G401 (cell line): ENCODE data around the gene LGALS12. TPM values are rescaled to one million over a fixed set of nuclear protein-coding genes. Genes with fewer than 3 reads are reported as not detected.

Experiments used
- DNase-seq: peaks from one replicate; pipeline ENCODE4 v3.0.0-alpha.2; 2015; ENCODE audit warnings: low spot score
- in situ Hi-C: cut with HindIII; loops from 2 replicates; pipeline ENCODE4 v1.10.0; 2016; ENCODE audit warnings: low sequenced_read_pairs, mixed read lengths
- total RNA-seq: library from RNA; depleted of rRNA; stranded (reverse); fragments of >200 nt; shearing (Covaris generic); gene quantifications from 2 replicates; pipeline ENCODE4 v1.2.3, GENCODE V29; 2014; rRNA removed

The LGALS12 gene
- not detected in 2 replicates for total RNA-seq

- in situ Hi-C loops, result no loop called here
- no peak for DNase-seq
Observed at GRCh38 chr11:63505857-63506528, at the start of gene LGALS12. TSS of gene LGALS12 (plus strand) at chr11:63506084. CDS start at chr11:63506459, 375 bp downstream.

GRCh38 chr11:63459586-63459985, 46.3 kb upstream of the LGALS12 start:
- no peak for DNase-seq
- in situ Hi-C loops, result no loop called here

GRCh38 chr11:63462137-63462536, 43.7 kb upstream of the LGALS12 start:
- DNase-seq, result no peak
- in situ Hi-C loops, result no loop called here

- in situ Hi-C loops, result no loop called here
- DNase-seq, result no peak
Observed at GRCh38 chr11:63470311-63470710, 35.6 kb upstream of the LGALS12 start.

GRCh38 chr11:63472372-63472771, 33.5 kb upstream of the LGALS12 start:
- no peak for DNase-seq
- in situ Hi-C loops, result no loop called here

GRCh38 chr11:63476618-63477017, 29.3 kb upstream of the LGALS12 start:
- DNase-seq, result no peak
- in situ Hi-C loops, result no loop called here

GRCh38 chr11:63478896-63479295, 27.0 kb upstream of the LGALS12 start:
- in situ Hi-C loops, result no loop called here

GRCh38 chr11:63480039-63480438, 25.8 kb upstream of the LGALS12 start:
- DNase-seq, result no peak
- in situ Hi-C loops, result no loop called here

More at GRCh38 chr11:63478896-63479295, 27.0 kb upstream of the LGALS12 start:
- peak; percentile 79 for DNase-seq

GRCh38 chr11:63485777-63486176, 20.1 kb upstream of the LGALS12 start:
- no peak for DNase-seq
- in situ Hi-C loops, result no loop called here

GRCh38 chr11:63488789-63489188, 17.1 kb upstream of the LGALS12 start:
- no peak for DNase-seq
- in situ Hi-C loops, result no loop called here

- in situ Hi-C loops, result no loop called here
- no peak for DNase-seq
Observed at GRCh38 chr11:63489879-63490278, 16.0 kb upstream of the LGALS12 start.

GRCh38 chr11:63490551-63491239, 15.2 kb upstream of the LGALS12 start, which contains the start of gene PLAAT5:
TSS of gene PLAAT5 (minus strand) at chr11:63491167. CDS start at chr11:63491034, 133 bp downstream.
- no peak for DNase-seq
- in situ Hi-C loops, result no loop called here

GRCh38 chr11:63491240-63491587, 14.7 kb upstream of the LGALS12 start:
- DNase-seq, result no peak
- in situ Hi-C loops, result no loop called here

GRCh38 chr11:63491636-63492372, 14.1 kb upstream of the LGALS12 start:
- in situ Hi-C loops, result no loop called here
- DNase-seq, result no peak

- in situ Hi-C loops, result no loop called here
- no peak for DNase-seq
Observed at GRCh38 chr11:63492441-63492840, 13.4 kb upstream of the LGALS12 start.

GRCh38 chr11:63493127-63493526, 12.8 kb upstream of the LGALS12 start:
- in situ Hi-C loops, result no loop called here
- DNase-seq, result no peak

- in situ Hi-C loops, result no loop called here
- no peak for DNase-seq
Observed at GRCh38 chr11:63494975-63495374, 10.9 kb upstream of the LGALS12 start.

- in situ Hi-C loops, result no loop called here
- DNase-seq, result no peak
Observed at GRCh38 chr11:63499874-63500273, 6.0 kb upstream of the LGALS12 start.

GRCh38 chr11:63501236-63501635, 4.6 kb upstream of the LGALS12 start:
- in situ Hi-C loops, result no loop called here
- no peak for DNase-seq

- in situ Hi-C loops, result no loop called here
- no peak for DNase-seq
Observed at GRCh38 chr11:63502252-63502820, 3.5 kb upstream of the LGALS12 start.
